HG02623 (cell line): ENCODE measurements around the gene DGKI.
A peak's percentile ranks its signal among the peaks of the same experiment; 100 is the strongest.

Experiments used
- ATAC-seq: cut with Tn5 transposase; IDR thresholded peaks from one replicate; pipeline ENCODE4 v1.9.1; 2021; ENCODE audit warnings: moderate library complexity; ENCODE audit not compliant: unreplicated experiment

Gene DGKI

GRCh38 chr7:137846827-137847567 is at the start of gene DGKI:
Gene DGKI, minus strand, starts transcription at chr7:137846974.
- peak; percentile 46 for ATAC-seq

GRCh38 chr7:137895301-137896221 is 48.8 kb upstream of the DGKI start:
- peak; percentile 69 for ATAC-seq

GRCh38 chr7:137893143-137893742 is 46.5 kb upstream of the DGKI start:
- no peak for ATAC-seq

- no peak for ATAC-seq
Observed at GRCh38 chr7:137891016-137891655, 44.4 kb upstream of the DGKI start.

- no peak for ATAC-seq
Observed at GRCh38 chr7:137890449-137890921, 43.7 kb upstream of the DGKI start.

GRCh38 chr7:137888241-137888640 is 41.5 kb upstream of the DGKI start:
- no peak for ATAC-seq

GRCh38 chr7:137886746-137887145 is 40.0 kb upstream of the DGKI start:
- ATAC-seq: no peak

- ATAC-seq: no peak
Observed at GRCh38 chr7:137886281-137886680, 39.5 kb upstream of the DGKI start.

- ATAC-seq: no peak
Observed at GRCh38 chr7:137885678-137886077, 38.9 kb upstream of the DGKI start.

GRCh38 chr7:137882806-137883205 is 36.0 kb upstream of the DGKI start:
- no peak for ATAC-seq

GRCh38 chr7:137882261-137882668 is 35.5 kb upstream of the DGKI start:
- ATAC-seq: peak; percentile 76

GRCh38 chr7:137881607-137882260 is 35.0 kb upstream of the DGKI start:
- ATAC-seq: peak; percentile 6

- ATAC-seq: no peak
Observed at GRCh38 chr7:137880432-137880831, 33.7 kb upstream of the DGKI start.

- ATAC-seq: peak; percentile 51
Observed at GRCh38 chr7:137879357-137880158, 32.8 kb upstream of the DGKI start.

- no peak for ATAC-seq
Observed at GRCh38 chr7:137878333-137878961, 31.7 kb upstream of the DGKI start.

- ATAC-seq: no peak
Observed at GRCh38 chr7:137877027-137877675, 30.4 kb upstream of the DGKI start.

GRCh38 chr7:137875746-137876145 is 29.0 kb upstream of the DGKI start:
- ATAC-seq: no peak

- no peak for ATAC-seq
Observed at GRCh38 chr7:137873979-137874777, 27.4 kb upstream of the DGKI start.
